ENCODE measurements around the gene ZDHHC14.

ZDHHC14 gene

GRCh38 chr6:157525918-157526425 is 145.0 kb downstream of the ZDHHC14 start:
- H3K36me3 ChIP-seq (ENCODE audit: control insufficient read depth, low read length) = no peaks in the 10 kb centered on the region
- H3K4me1 ChIP-seq (ENCODE audit: control insufficient read depth, low read length) = peaks cover 23% of the 10 kb centered on the region
- no peak overlapping the region for H3K27ac ChIP-seq (ENCODE audit: low read depth, low read length)
- H3K4me3 ChIP-seq (ENCODE audit: low read length) = no peak overlapping the region
- no peak for TF ChIP-seq CTCF (IDR thresholded peaks at IDR 0.05; ENCODE audit: low read depth, low read length, poor library complexity, severe bottlenecking)
- TF ChIP-seq EZH2phosphoT487 (IDR thresholded peaks at IDR 0.05; ENCODE audit: borderline replicate concordance, low read length) = no peak
- no peaks in the 10 kb centered on the region for H3F3A ChIP-seq (ENCODE audit: control insufficient read depth, insufficient read depth)
- H3K27me3 ChIP-seq (ENCODE audit: control insufficient read depth, low read length) = no peaks in the 10 kb centered on the region
- H3K9me3 ChIP-seq (ENCODE audit: control insufficient read depth, insufficient read depth, low read length) = peaks cover 3% of the 10 kb centered on the region; the same call in 1 of the 2 replicates
- no peaks in the 10 kb centered on the region for H3K9me2 ChIP-seq (replicated peaks; ENCODE audit: control insufficient read depth, low read length)
- H4K20me1 ChIP-seq (ENCODE audit: control insufficient read depth, insufficient read depth, low read depth, low read length) = no peaks in the 10 kb centered on the region
- no peaks in the 10 kb centered on the region for H3K79me2 ChIP-seq (ENCODE audit: control insufficient read depth, low read length)
- H3K4me2 ChIP-seq (ENCODE audit: low read length) = no peak overlapping the region

GRCh38 chr6:157527471-157527907 is 146.5 kb downstream of the ZDHHC14 start:
- H3K4me3 ChIP-seq (ENCODE audit: low read length) = no peak overlapping the region
- H3K4me2 ChIP-seq (ENCODE audit: low read length) = no peak overlapping the region
- H3K4me1 ChIP-seq (ENCODE audit: control insufficient read depth, low read length) = peaks cover 19% of the 10 kb centered on the region
- no peaks in the 10 kb centered on the region for H3F3A ChIP-seq (ENCODE audit: control insufficient read depth, insufficient read depth)
- H4K20me1 ChIP-seq (ENCODE audit: control insufficient read depth, insufficient read depth, low read depth, low read length) = no peaks in the 10 kb centered on the region
- no peaks in the 10 kb centered on the region for H3K79me2 ChIP-seq (ENCODE audit: control insufficient read depth, low read length)
- H3K36me3 ChIP-seq (ENCODE audit: control insufficient read depth, low read length) = no peaks in the 10 kb centered on the region
- H3K27me3 ChIP-seq (ENCODE audit: control insufficient read depth, low read length) = no peaks in the 10 kb centered on the region
- no peak overlapping the region for H3K27ac ChIP-seq (ENCODE audit: low read depth, low read length)
- H3K9me3 ChIP-seq (ENCODE audit: control insufficient read depth, insufficient read depth, low read length) = peaks cover 3% of the 10 kb centered on the region; the same call in 1 of the 2 replicates
- no peak for TF ChIP-seq CTCF (IDR thresholded peaks at IDR 0.05; ENCODE audit: low read depth, low read length, poor library complexity, severe bottlenecking)
- TF ChIP-seq EZH2phosphoT487 (IDR thresholded peaks at IDR 0.05; ENCODE audit: borderline replicate concordance, low read length) = no peak
- no peaks in the 10 kb centered on the region for H3K9me2 ChIP-seq (replicated peaks; ENCODE audit: control insufficient read depth, low read length)

DNA sequence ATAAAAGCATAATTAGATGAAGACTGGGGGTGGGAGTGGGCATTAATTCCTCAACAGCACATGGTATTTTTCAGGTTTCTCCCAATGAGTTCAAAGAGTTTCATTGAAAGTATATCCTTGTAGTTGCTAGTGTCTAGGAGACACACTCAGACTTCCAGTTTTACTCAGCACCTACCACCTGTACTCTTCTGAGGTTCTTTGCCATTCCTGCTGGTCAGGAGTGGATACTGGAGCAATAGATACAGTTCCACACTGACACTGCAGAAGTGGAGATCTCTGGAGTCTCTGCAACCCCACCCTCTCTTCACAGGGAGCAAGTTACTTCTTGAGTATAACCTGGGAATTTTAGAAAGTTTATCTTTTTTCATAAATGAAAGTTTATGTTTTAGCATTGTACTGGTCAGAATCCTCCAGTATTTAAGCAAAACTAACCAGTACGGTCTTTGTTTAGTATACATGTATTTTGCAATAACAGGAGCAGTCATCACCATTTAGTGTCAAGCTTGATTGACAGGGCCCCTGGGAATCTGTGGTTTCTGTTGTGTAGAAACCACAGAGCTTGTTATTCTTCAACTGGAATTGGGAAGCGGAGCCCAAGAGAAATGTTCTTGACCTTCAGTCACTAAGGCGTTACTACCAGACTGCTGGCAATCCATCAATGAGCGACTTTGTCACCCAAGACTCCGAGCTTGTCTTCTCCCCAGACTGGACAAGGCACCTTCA is 148.1 kb downstream of the ZDHHC14 start:
- no peak overlapping the region for H3K4me3 ChIP-seq (ENCODE audit: low read length)
- no peaks in the 10 kb centered on the region for H3K36me3 ChIP-seq (ENCODE audit: control insufficient read depth, low read length)
- no peak for TF ChIP-seq EZH2phosphoT487 (IDR thresholded peaks at IDR 0.05; ENCODE audit: borderline replicate concordance, low read length)
- H4K20me1 ChIP-seq (ENCODE audit: control insufficient read depth, insufficient read depth, low read depth, low read length) = no peaks in the 10 kb centered on the region
- H3K79me2 ChIP-seq (ENCODE audit: control insufficient read depth, low read length) = no peaks in the 10 kb centered on the region
- peaks cover 3% of the 10 kb centered on the region; the same call in 1 of the 2 replicates for H3K9me3 ChIP-seq (ENCODE audit: control insufficient read depth, insufficient read depth, low read length)
- no peak overlapping the region; the same call in 1 of the 2 replicates for H3K4me2 ChIP-seq (ENCODE audit: low read length)
- H3K27ac ChIP-seq (ENCODE audit: low read depth, low read length) = no peak overlapping the region
- H3F3A ChIP-seq (ENCODE audit: control insufficient read depth, insufficient read depth) = no peaks in the 10 kb centered on the region
- H3K4me1 ChIP-seq (ENCODE audit: control insufficient read depth, low read length) = peaks cover 26% of the 10 kb centered on the region
- H3K27me3 ChIP-seq (ENCODE audit: control insufficient read depth, low read length) = no peaks in the 10 kb centered on the region
- H3K9me2 ChIP-seq (replicated peaks; ENCODE audit: control insufficient read depth, low read length) = no peaks in the 10 kb centered on the region

- Histone ChIP-seq H3K27me3 (ENCODE audit: control insufficient read depth, low read length) (no peaks in the 10 kb centered on the region), H3K9me3 (ENCODE audit: control insufficient read depth, insufficient read depth, low read length) (peaks cover 2% of the 10 kb centered on the region; the same call in 1 of the 2 replicates), H3K9me2 (replicated peaks; ENCODE audit: control insufficient read depth, low read length) (no peaks in the 10 kb centered on the region), H3K36me3 (ENCODE audit: control insufficient read depth, low read length) (no peaks in the 10 kb centered on the region), H4K20me1 (ENCODE audit: control insufficient read depth, insufficient read depth, low read depth, low read length) (no peaks in the 10 kb centered on the region), H3K27ac (ENCODE audit: low read depth, low read length) (no peak overlapping the region), H3K4me3 (ENCODE audit: low read length) (no peak overlapping the region), H3K79me2 (ENCODE audit: control insufficient read depth, low read length) (no peaks in the 10 kb centered on the region), H3K4me2 (ENCODE audit: low read length) (no peak overlapping the region), H3F3A (ENCODE audit: control insufficient read depth, insufficient read depth) (no peaks in the 10 kb centered on the region), H3K4me1 (ENCODE audit: control insufficient read depth, low read length) (peaks cover 26% of the 10 kb centered on the region)
- TF ChIP-seq EZH2phosphoT487 (IDR thresholded peaks at IDR 0.05; ENCODE audit: borderline replicate concordance, low read length) (no peak), CTCF (IDR thresholded peaks at IDR 0.05; ENCODE audit: low read depth, low read length, poor library complexity, severe bottlenecking) (no peak)
Measured at GRCh38 chr6:157529654-157530039, 148.7 kb downstream of the ZDHHC14 start.
